Activated CD4-positive, alpha-beta T cell treated with anti-CD3 and anti-CD28 coated beads, Interleukin-2, Interleukin-6, amounts not matched to agents 100 ng/mL and 50 ng/mL, durations not matched to agents 16 hours and 8 hours (primary cell): ENCODE data around the gene ADARB2.

Source experiments
- DNase-seq: peaks from one replicate; pipeline ENCODE4 v3.0.0-alpha.2; 2020

ADARB2 gene

DNA sequence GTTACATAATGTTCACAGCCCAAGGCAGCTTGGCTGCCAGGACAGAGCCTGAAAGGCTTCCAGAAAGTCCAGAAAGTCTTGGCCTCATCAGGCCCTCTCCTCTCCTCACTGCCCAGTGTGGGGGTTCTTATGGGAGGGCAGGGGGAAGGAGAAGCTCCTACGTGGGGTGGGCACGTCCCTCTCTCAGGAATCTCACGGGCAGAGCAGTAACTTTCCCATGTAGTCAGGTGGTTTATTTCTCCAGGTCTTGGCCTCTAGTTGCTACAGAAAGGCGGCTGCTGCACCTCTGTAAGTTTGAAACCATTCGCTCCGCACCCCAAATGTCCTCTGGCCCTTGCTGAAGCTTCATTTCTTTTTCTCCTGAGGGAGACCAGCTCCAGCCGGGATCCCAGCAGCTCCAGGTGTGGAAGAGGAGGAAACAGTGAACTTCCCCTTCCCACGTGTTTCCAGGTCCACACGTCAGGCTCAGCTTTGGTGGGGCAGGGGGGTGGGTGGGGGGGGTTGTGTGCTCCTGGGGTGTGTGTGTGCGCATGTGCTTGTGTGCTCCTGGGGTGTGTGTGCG lies 360.9 kb downstream of the ADARB2 start:
- DNase-seq = no peak

DNA sequence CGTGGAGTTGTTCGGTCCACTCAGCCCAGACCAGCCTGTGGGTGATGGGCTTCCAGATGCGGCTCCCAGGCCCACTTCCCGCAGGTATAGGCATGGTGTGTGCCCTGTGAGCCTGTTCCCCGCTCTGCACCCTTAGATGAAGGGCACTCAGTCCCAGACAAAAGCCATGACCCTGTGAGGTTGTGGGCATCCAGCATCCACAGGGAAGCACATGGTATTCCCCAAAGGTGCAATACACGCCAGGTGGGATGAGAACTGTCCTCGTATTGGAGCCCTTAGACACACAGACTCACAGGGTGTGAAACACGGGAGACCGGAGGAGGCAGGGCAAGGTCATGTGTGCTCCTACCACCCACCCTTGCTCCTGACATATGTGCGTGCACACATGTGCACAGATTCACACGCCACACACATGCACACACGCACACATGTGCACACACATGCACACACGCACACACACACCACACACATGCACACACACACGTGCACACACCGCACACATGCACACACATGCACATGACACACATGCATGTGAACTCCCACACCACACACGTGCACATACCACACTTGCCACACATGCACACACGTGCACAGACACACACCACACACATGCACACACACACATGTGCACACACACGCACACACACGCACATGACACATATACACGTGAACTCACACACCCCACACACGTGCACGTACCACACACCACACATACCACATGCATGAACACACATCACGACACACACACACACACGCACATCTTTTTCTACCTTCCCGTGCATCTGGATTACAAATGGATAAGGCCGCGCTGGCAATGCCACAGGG lies 361.8 kb downstream of the ADARB2 start:
- no peak for DNase-seq

DNA sequence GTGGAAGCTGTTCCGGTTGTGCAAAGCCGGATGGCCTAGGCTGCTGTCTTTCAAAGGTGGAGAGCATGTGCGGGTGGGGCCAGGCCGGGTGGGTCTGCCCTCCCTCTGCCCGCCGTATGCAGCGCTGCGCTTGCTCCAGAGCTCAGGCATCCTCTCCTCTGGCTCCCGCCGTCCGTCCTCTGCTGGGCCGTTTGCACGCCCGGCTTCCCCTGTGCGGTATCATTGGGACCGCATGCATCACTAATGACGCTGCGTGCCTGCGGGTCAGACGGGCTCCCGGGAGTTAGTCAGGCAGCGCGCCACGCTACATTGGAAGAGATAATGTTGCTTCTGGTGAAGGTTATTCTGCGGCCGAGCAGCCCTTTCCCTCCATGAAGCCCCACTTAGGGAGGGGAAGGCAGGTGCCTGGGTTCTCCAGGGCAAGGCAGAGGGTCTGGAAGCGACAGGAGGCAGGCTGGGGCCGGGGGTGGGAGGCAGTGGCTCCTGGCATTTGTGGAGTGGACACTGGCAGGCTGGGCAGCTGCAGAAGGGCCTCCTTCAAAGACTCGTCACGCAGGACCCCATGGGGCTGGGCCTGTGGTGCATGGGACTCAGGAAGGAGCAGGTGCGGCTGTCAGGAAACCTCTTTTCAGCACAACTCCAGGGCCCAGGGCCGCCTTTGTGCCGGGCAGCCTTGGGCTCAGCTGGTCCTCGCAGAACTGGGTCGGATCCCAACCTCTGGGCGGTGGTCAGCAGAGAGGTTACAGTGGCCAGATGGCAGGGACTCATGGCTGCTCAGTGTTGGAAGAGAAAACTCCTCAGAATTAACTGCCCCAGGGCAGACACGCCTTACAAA lies 362.6 kb downstream of the ADARB2 start:
- DNase-seq = no peak

DNA sequence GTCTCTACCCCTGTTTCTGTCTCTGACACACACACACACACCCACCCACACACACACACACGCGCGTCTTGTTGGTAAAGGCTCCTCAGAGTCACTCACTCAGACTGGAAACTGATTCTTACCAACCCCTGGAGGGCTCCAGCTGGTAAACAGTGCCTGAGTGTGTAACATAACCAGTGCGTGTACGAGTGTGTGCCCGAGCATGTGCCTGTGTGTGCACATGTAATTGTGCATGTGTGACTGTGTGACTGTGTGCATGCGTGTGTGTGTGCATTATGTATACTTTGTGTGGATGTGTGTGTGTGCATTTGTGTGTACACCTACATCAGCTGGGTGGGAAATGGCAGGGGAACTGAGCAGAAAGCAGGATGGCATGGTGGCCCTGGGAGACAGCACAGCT lies 364.0 kb downstream of the ADARB2 start:
- no peak for DNase-seq

DNA sequence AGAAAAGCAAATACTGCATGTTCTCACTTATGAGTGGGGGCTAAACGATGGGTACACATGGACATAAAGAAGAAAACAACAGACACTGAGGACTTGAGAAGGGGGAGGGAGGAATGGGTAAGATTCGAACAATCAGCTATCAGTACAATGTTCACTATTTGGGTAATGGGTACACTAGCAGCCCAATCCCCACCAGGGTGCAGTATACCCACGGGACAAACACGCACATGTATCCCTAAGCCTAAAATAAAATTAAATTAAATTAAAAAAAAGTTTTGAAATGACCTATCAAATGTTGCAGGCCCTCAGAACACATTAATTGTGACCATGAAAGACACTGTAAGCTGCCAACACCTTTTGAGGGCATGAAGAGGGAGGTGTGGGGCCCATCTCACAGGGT lies 365.1 kb downstream of the ADARB2 start:
- no peak for DNase-seq

DNA sequence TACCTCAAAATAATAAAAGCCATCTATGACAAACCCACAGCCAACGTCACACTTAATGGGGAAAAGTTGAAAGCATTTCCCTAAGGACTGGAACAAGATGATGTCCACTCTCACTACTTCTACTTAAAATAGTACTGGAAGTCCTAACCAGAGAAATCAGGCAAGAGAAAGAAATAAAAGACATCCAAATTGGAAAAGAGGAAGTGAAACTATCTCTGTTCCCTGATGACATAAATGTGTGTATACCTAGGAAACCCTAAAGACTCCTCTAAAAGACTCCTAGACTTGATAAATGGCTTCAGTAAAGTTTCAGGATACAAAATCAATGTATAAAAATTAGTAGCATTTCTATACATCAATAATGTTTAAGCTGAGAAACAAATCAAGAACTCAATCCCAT lies 367.0 kb downstream of the ADARB2 start:
- no peak for DNase-seq

DNA sequence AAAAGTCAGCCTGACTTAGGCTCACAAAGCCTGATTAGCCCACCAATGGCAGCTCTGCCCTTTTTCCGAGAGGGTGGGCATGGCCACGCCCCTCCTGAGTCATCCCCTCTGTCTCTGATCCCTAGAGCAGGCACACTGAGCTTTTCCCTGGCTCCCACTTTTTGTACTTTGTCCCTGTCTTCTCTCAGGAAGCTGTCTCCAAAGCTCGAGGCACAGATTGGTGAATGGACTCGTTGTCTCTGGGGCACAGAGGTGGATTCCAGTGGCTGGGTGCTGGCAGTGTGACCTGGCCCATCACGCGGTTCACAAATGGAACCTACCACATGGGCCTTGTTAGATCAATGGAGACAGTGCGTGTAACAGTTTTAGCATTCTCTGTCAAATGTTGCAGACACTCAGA lies 367.7 kb downstream of the ADARB2 start:
- no peak for DNase-seq

DNA sequence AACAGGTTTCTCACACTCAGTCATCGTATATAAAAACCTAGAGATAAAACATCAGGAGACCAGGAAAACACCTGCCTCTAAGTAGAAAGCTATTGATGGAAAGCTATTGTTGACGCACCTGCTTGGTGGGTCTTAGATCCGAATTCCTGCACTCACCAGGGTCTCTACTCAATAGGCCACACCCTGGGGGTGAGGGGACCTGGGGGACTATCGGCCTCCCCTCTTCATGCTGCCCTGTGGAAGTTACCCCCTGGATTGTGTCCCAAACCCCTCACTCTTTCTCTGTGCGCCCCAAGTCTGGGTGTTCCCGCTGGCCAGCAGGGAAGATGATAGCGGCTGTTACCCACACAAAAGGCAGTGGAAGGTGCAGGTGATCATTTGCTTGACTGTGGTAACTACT lies 368.1 kb downstream of the ADARB2 start:
- no peak for DNase-seq

DNA sequence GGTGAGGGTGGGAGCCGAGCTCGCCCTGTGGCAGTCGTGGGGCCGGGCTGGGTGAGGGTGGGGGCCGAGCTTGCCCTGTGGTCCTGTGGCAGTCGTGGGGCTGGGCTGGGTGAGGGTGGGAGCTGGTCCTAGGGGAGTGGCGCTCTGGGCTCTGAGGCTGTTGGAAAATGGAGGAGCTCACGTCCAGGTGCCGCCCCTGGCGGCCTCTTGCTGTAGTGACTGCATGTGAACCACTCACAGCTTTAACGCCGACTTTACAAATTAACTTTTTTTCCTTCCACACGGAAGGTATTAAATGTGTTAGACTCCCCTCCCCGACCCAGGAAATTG lies 368.5 kb downstream of the ADARB2 start:
- DNase-seq = peak; percentile 36

DNA sequence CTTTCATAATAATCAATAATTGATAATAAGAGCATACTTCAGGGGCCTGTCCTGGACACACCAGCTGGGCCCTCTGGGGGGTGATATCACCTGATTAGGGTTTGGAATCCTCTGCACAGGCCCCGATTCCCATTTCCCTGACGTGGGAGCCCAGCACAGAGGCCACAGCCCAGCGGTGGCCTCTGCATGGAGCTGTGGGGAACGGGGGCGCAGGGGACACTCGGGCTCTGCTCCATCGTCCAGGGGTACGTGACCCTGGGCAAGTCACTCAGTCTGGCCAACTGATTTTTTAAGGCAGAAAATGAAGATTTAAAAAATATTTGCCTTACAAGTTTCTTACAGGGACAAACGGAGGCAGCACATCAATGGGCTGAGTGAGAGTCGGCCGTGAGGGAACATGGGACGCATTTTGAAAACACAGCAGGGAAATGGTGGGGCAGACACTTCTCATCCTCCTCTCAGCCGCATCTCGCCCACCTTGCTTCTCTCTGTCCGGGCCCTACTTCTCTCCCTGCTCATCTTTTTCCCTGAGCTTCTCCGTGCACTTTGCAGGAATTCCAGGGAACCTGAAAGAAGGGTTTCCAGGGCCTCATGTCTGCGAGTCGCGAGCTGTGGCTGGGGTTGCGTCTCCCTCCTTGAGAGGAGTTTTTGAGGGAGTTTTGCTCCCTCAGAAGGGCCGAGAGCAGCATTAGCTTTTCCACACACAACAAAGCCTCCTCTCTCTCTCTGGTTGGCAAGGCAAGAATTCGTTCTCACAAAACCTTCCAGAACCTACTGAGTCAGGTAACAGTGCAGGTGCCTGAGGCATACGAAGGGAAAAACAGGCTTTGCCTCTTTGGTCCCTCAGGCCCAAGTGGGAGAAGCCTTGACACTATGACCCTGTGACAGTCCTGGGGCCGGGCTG lies 369.1 kb downstream of the ADARB2 start:
- no peak for DNase-seq

DNA sequence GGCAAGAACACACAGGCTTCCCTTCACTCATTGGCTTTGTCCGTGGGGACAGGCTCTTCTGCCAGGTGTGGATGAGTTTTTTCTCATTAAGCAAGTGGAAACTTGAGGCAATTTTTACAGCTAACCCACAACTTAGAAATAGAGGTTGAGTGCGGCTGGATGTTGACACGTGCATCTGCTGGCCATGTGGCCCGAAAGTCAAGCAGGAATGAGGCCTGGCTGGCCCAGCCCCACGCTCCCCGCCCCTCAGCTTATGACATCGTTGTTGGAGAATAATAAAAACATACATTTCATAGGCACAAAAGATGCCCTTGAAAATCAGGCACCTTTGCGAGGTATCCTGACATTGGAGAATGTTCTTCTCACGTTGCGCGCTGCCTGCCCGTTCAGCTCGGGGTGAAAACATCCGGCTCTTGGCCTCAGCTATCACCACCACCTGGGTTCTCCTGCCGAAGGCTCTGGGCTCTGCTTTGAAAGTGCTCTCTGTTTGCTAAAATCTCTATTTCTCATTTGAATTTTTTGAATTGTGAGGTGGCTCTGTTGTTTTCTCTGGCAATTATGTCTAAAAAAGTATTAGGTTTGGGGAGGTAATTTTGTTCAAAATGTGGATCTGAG lies 370.4 kb downstream of the ADARB2 start:
- DNase-seq = no peak

DNA sequence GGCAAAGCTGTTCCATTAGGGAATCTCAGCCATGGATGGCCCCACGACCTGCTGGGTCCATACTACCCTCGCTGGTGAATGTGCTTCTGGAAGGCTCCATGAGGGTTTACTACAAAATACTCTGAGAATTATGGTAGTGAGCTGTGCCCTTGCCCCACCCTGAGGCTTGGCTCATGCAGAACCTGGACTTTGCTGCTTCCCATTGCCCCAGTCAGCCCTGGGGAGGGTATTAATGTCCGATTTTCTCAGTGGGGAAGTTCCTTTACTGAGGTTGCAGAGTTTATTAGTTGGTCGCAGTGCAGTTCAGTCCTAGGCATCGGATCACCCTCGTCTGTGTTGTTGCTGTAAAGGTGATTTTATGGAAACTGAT lies 371.0 kb downstream of the ADARB2 start:
- no peak for DNase-seq

DNA sequence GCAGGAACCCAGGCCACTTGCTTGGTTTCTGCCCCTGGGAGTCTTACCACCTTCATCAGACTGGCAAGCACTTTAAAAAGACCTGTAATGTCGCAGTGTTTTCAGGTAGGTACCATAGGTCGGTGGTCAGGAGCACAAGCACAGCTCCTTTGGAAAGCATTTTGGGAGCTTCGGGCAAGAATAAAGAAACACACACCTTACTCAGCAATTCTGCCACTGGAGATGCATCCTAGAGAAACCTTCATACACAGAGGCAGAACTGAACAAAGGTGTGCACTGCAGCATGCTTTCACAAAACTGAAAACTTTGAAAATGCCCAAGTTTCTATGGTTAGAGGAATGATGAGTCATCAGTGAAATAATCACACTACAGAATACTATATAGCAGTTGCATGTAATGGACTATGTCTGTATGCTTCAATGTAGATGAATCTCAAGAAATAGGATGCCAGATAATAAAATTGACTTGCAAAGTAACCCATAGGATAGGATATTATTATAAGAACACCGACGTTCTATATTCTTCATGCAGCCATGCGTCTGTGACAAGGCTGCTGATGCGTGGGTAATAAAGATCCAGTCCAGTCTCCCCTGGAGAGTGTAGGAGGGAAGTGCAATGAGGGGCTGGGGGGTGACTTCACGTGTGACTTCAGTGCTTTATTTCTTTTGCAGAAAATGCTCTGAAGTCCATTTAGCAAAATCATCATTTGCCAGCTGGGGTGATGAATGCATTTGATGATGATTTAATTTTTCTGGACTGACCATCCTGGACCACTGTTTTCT lies 371.6 kb downstream of the ADARB2 start:
- DNase-seq = no peak

DNA sequence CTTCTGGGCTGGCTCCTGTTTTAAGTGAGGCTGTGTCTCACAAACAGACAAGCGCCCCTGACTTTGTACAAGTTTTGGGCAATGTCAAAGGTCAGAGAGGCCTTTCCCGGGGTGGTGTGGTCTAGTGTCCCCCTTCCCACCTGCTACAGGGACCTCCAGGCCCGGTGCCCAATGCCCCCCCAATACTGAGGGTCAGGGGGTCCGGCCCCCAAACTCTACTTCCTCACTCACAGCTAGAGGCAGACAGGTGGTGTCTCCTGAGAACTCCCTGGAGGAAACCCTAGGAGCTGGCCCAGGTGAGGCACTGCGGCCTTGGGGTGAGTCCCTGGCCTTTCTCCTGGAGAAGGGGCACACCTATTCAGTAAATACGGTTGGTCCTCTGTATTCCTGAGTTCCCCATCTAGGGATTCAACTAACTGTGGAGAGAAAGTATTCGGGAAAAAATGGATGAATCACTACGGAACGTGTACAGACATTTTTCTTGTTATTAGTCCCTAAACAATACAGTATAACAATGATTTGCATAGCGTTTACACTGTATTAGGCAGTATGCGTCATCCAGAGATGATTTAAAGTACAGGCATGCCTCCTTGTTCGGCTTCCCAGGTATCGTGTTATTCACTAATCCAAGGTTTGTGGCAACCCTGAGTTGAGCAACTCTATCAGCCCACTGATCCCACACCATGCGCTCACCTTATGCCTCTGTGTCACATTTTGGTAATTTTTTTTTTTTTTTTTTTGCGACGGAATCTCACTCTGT lies 373.0 kb downstream of the ADARB2 start:
- DNase-seq = no peak

DNA sequence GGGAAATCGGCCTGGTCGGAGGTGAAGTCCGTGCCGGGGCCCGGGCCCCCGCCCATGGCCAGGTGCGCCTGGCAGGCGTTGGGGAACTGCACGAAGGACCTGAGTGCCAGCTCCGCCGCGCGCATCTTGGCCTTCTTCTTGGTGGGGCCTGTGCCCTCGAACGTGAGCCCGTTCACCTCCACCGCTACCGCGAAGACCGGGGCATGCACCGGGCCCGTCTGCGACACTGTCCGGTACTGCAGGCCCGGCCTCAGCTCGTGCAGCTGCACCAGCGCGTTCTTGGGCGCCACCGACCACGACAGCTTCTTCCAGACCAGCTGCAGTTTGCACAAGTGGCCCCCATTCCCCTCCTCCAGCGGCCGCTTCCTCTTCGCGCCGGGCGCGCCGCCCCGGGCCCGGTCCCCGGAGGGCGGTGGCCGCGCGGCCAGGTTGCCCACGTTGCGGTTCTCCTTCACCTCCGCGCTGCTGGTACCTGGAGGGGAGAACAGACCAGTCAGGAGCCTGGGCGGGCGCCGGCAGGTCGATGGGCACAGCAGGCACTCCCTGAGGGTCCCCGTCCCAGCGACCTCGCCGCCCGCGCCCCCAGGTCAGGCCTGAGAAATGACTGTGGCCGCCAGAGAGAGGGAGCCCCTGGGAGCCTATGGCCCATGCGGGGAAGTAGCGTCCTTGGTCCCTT lies 373.7 kb downstream of the ADARB2 start:
- DNase-seq = no peak

DNA sequence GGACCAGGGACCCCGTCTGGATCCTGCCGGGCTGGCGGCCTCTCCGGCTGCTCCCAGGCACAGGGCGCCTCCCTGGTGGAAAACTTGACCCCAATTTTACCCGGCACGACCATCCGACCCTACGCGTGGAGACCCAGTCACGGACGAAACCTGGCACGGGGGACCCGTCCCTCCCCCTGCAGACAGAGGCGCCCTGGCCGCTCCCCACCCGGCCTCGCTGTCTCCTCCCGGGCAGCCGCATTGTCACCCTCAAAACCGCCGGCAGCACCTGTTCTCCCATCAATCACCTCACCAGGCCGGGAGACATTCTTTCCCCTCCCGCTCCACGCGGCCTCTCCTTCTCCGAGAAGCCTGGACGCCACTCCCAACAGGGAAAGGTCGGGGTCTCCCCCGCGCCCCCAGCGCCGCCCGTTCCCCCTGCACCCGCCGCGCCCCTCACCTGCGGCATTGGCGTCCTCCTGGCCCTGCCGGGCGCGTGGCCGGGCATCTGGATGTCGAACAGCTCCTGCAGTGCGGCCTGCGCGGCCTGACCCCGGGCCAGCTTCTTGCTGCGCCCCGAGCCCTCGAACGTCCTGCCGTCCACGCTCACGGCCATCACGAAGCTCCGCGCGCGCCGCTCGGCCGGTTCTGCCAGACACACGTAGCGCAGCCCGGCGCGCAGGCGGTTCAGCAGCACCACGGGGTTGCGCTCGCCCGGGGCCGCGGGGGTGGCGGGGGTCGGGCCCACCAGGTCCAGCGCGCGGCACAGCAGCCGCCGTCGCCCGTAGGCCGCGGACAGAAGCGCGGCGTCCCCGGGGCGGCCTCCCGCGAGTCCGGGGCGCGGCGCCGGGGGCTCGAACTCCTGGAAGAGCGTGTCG lies 374.5 kb downstream of the ADARB2 start:
- DNase-seq = no peak

DNA sequence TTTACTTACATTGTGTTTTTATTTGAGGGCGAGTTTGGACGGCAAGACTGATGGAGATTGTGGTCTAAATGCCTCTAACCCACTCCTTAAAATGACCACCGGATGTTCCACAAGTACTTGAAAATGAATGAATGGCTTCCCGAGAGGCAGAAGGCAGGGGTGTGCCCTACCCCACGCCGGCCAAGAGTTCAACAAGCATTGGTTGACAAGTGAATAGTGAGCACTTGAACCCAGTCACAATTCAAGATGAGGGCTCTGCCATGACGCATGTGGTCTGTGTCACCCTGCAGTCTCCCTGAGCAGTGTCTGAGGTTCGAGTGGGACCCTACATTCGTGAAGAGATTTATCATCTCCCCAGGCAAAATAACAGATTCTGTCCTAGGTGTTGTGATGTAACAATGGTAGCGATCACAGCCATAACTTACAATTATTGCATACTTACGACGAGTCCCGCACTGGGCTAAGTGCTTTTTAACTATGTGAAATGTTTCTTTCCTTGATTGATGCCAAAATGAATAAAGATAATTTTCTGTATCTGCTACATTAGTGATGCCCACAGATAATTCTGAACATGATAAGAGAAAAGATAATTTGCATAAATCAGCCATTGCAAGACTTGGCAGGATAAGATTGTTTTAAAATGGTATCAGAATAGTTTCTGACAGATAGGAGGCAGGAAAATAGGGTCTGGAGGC lies 375.8 kb downstream of the ADARB2 start:
- no peak for DNase-seq

DNA sequence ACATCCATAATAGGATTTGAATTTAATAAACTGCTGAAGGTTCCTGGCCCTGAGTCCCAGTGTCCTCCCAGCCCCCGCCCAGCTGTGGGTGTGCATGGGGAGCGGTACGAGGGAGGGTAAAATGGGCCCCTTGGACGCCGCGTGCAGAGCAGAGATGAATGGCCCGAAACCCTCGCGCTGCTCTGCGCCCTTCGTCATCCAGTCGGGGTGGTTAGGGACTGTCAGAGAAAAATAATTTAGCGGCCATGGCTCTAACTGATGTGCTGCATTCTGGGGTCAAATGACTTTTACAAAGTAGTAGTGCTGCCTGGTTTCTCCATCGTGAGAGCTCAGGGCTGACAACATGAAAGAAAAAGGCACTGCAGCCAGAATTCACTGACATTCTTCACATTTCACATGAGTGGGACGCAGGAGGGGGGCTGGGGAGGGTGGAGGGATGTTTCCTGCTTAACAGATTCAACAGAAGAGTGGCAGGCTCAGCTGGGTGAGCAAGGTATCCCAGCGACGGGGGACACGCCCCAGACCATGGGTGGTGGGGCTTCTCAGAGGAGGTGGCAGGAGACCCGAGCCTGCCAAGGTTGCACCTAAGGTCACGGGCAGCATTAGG lies 376.7 kb downstream of the ADARB2 start:
- DNase-seq = no peak
